Measurements from ENCODE around the gene RPL26.
"Not testable (repeated sequence)": the region's sequence is repeated elsewhere in the genome, so short reads cannot be mapped to it uniquely, and the experiment has no call there.

The RPL26 gene

GRCh38 chr17:8377422-8377821 is 5.6 kb downstream of the RPL26 start:
- TF ChIP-seq, protein P1, sequence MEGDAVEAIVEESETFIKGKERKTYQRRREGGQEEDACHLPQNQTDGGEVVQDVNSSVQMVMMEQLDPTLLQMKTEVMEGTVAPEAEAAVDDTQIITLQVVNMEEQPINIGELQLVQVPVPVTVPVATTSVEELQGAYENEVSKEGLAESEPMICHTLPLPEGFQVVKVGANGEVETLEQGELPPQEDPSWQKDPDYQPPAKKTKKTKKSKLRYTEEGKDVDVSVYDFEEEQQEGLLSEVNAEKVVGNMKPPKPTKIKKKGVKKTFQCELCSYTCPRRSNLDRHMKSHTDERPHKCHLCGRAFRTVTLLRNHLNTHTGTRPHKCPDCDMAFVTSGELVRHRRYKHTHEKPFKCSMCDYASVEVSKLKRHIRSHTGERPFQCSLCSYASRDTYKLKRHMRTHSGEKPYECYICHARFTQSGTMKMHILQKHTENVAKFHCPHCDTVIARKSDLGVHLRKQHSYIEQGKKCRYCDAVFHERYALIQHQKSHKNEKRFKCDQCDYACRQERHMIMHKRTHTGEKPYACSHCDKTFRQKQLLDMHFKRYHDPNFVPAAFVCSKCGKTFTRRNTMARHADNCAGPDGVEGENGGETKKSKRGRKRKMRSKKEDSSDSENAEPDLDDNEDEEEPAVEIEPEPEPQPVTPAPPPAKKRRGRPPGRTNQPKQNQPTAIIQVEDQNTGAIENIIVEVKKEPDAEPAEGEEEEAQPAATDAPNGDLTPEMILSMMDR (IDR thresholded peaks at IDR 0.05; ENCODE audit: low read depth, low read length, missing control alignments): no peak
- H3K4me3 ChIP-seq (ENCODE audit: low read depth, low read length): no peak overlapping the region
- no peak for DNase-seq (ENCODE audit: low read depth)

DNA sequence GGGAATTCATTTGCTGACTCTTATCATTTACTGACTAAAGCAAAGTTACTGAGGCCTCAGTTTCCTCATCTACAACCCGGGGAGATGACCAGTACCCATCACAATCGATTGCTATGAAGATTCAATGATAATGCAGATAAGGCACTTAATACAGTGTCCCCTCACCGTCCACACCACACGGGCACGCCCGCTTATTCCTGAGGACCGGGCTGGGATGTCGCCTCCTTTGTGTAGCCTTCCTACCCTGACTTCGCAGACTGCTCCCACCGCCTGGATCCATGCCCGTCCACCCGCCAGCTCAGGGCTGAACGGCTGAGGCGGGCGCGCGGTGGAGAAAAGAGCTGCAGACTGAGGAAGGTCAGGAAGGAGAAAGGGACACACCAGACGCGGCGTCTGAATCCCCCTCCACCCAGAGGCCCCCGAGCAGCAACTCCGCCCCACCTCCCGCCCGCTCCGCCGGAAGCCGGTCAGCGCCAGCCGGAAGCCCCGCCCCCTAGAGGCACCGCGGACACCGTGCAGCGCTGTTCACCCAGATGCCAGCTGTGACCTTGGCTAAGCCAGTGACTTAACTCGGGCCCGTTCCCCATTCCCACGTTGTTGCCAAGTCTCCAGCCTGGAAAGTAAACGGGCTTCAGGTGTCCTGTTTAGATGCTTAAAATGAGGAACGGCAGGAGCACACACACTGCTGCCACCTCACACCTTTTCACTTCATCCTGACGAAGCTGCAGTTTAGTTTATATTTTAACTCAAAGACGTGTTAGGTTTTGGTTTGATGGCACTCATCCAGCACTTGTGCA is 6.5 kb downstream of the RPL26 start, which contains the start of gene KRABD2:
KRABD2 (minus strand) TSS at position 434 of the 797 bp plus-strand sequence.
- peak; percentile 64 for DNase-seq (ENCODE audit: low read depth)
- TF ChIP-seq, protein P1 (IDR thresholded peaks at IDR 0.05; ENCODE audit: low read depth, low read length, missing control alignments): peak; percentile 79
- peak within 1 kb of the TSS; percentile 71 for H3K4me3 ChIP-seq (ENCODE audit: low read depth, low read length)

- peak overlapping the region; percentile 71 for H3K4me3 ChIP-seq (ENCODE audit: low read depth, low read length)
- TF ChIP-seq, protein P1 (IDR thresholded peaks at IDR 0.05; ENCODE audit: low read depth, low read length, missing control alignments): no peak
- no peak for DNase-seq (ENCODE audit: low read depth)
Measured at GRCh38 chr17:8375738-8376259, 7.2 kb downstream of the RPL26 start.

- DNase-seq (ENCODE audit: low read depth); H3K4me3 ChIP-seq (ENCODE audit: low read depth, low read length): not testable (repeated sequence)
Measured at GRCh38 chr17:8373856-8374255, 9.1 kb downstream of the RPL26 start.

GRCh38 chr17:8372422-8372821 is 10.6 kb downstream of the RPL26 start:
- TF ChIP-seq, protein P1 (IDR thresholded peaks at IDR 0.05; ENCODE audit: low read depth, low read length, missing control alignments): no peak
- no peak overlapping the region for H3K4me3 ChIP-seq (ENCODE audit: low read depth, low read length)
- no peak for DNase-seq (ENCODE audit: low read depth)

GRCh38 chr17:8371786-8372185 is 11.2 kb downstream of the RPL26 start:
- no peak for DNase-seq (ENCODE audit: low read depth)
- TF ChIP-seq, protein P1 (IDR thresholded peaks at IDR 0.05; ENCODE audit: low read depth, low read length, missing control alignments): no peak

DNA sequence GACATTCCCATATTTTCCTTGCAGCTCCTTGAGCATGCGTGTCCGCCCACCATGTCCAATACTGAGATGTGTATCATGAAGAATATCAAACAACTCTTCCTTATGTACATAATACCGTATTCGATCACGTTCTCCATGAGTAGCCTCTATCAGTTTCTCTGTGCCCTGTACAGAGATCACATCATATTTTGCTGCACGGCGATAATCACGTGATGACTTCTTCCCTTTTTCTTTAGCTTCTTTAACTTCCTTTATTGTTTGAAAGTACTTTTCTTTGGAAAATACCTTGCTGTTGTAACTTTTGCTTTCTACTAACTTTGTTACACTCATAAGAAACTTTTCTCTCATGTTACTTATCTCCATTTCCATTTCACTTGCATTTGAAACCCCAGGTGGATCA is 13.0 kb downstream of the RPL26 start:
- TF ChIP-seq, protein P1 (IDR thresholded peaks at IDR 0.05; ENCODE audit: low read depth, low read length, missing control alignments): no peak
- no peak for DNase-seq (ENCODE audit: low read depth)
- no peak overlapping the region for H3K4me3 ChIP-seq (ENCODE audit: low read depth, low read length)

More at GRCh38 chr17:8371786-8372185, 11.2 kb downstream of the RPL26 start:
- no peak overlapping the region for H3K4me3 ChIP-seq (ENCODE audit: low read depth, low read length)
